Hepatocyte (in vitro differentiated cells): Measurements from ENCODE around the gene TRAPPC12. TPM values are rescaled to one million over a fixed set of nuclear protein-coding genes. Genes with fewer than 3 reads are reported as not detected.

Experiments used
- DNase-seq: peaks from one replicate; pipeline ENCODE4 v3.0.0-alpha.2; 2016; ENCODE audit warnings: low spot score
- H2AFZ ChIP-seq: fragments of 200-600 bp; sonication (generic); 2 replicates; pipeline ENCODE4 v1.6.0; 2016; ENCODE audit warnings: antibody characterized with exemption, mild to moderate bottlenecking
- H3K27ac ChIP-seq: fragments of 200-600 bp; sonication (generic); 2 replicates; pipeline ENCODE4 v1.5.1; 2016; ENCODE audit warnings: mild to moderate bottlenecking
- H3K27me3 ChIP-seq: fragments of 200-600 bp; sonication (generic); 2 replicates; pipeline ENCODE4 v1.6.1; 2016
- H3K36me3 ChIP-seq: fragments of 200-600 bp; sonication (generic); replicated peaks from 2 replicates; pipeline ENCODE4 v1.5.1; 2016; ENCODE audit warnings: low read depth; ENCODE audit not compliant: insufficient read depth
- H3K4me1 ChIP-seq: fragments of 200-600 bp; sonication (generic); 2 replicates; pipeline ENCODE4 v1.5.1; 2016; ENCODE audit warnings: mild to moderate bottlenecking, moderate library complexity; ENCODE audit not compliant: insufficient read depth
- H3K4me2 ChIP-seq: fragments of 200-600 bp; sonication (generic); 2 replicates; pipeline ENCODE4 v1.6.0; 2016
- H3K4me3 ChIP-seq: fragments of 200-600 bp; sonication (generic); 2 replicates; pipeline ENCODE4 v1.5.1; 2016; ENCODE audit warnings: mild to moderate bottlenecking
- H3K79me2 ChIP-seq: fragments of 200-600 bp; sonication (generic); 2 replicates; pipeline ENCODE4 v1.6.0; 2017; ENCODE audit warnings: mild to moderate bottlenecking
- H3K9me2 ChIP-seq: fragments of 200-600 bp; sonication (generic); replicated peaks from 2 replicates; pipeline ENCODE4 v1.6.0; 2017; ENCODE audit warnings: mild to moderate bottlenecking; ENCODE audit not compliant: insufficient read depth
- H3K9me3 ChIP-seq: fragments of 200-600 bp; sonication (generic); 2 replicates; pipeline ENCODE4 v1.5.1; 2016; ENCODE audit warnings: low read depth, mild to moderate bottlenecking
- H4K20me1 ChIP-seq: fragments of 200-600 bp; sonication (generic); 2 replicates; pipeline ENCODE4 v1.6.0; 2016; ENCODE audit warnings: mild to moderate bottlenecking; ENCODE audit not compliant: insufficient read depth, poor library complexity, severe bottlenecking
- EZH2 ChIP-seq: fragments of 200-600 bp; sonication (generic); IDR thresholded peaks from 2 replicates; pipeline ENCODE4 v1.6.1; 2016; ENCODE audit warnings: antibody characterized with exemption, mild to moderate bottlenecking, borderline replicate concordance
- EZH2phosphoT487 ChIP-seq: fragments of 200-600 bp; sonication (generic); IDR thresholded peaks from one replicate; pipeline ENCODE4 v1.6.1; 2018; ENCODE audit warnings: antibody characterized with exemption, mild to moderate bottlenecking, low read depth, moderate library complexity; ENCODE audit not compliant: unreplicated experiment, severe bottlenecking
- WGBS: methylation state at CpG from one replicate; pipeline ENCODE4 v1.1.6; 2016; ENCODE audit warnings: low lambda C conversion rate; ENCODE audit errors: missing lambda C conversion rate; 5-methylcytosine and 5-hydroxymethylcytosine counted together
- polyA plus RNA-seq: library from polyadenylated mRNA; unstranded; fragments of >200 nt; fragmentation: Nextera tagmentation; extraction: Ambion mirVana; gene quantifications from 2 replicates; pipeline ENCODE4 v1.2.1, GENCODE V29; 2016
- total RNA-seq: library from RNA; depleted of rRNA; stranded (reverse); fragments of >200 nt; gene quantifications from 2 replicates; pipeline ENCODE4 v1.2.3, GENCODE V29; 2014
- TF ChIP-seq, protein P1 (sequence below): fragments of 200-600 bp; sonication (generic); IDR thresholded peaks from 2 replicates; pipeline ENCODE4 v1.5.1; 2016; ENCODE audit warnings: antibody characterized with exemption, mild to moderate bottlenecking; ENCODE audit not compliant: poor library complexity

Gene TRAPPC12
- total and polyA plus RNA-seq, 2 experiments from 2014 or later: 49.3 to 61.2 TPM

DNA sequence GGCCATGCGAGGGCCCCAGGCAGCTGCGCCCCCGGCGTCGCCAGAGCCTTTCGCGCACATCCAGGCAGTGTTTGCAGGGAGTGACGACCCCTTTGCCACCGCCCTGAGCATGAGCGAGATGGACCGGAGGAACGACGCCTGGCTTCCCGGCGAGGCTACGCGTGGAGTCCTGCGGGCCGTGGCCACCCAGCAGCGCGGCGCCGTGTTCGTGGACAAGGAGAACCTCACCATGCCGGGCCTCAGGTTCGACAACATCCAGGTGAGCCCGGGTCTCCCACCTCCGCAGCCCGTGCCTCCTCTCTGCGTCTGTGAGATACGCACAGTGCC, 8.9 kb downstream of the TRAPPC12 start:
- Histone ChIP-seq H3K79me2 (peaks cover 46% of the 10 kb centered on the region), H3K4me1 (no peaks in the 10 kb centered on the region)
- TF ChIP-seq EZH2phosphoT487 (no peak), EZH2 (no peak)
- TF ChIP-seq, protein P1, sequence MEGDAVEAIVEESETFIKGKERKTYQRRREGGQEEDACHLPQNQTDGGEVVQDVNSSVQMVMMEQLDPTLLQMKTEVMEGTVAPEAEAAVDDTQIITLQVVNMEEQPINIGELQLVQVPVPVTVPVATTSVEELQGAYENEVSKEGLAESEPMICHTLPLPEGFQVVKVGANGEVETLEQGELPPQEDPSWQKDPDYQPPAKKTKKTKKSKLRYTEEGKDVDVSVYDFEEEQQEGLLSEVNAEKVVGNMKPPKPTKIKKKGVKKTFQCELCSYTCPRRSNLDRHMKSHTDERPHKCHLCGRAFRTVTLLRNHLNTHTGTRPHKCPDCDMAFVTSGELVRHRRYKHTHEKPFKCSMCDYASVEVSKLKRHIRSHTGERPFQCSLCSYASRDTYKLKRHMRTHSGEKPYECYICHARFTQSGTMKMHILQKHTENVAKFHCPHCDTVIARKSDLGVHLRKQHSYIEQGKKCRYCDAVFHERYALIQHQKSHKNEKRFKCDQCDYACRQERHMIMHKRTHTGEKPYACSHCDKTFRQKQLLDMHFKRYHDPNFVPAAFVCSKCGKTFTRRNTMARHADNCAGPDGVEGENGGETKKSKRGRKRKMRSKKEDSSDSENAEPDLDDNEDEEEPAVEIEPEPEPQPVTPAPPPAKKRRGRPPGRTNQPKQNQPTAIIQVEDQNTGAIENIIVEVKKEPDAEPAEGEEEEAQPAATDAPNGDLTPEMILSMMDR: no peak

DNA sequence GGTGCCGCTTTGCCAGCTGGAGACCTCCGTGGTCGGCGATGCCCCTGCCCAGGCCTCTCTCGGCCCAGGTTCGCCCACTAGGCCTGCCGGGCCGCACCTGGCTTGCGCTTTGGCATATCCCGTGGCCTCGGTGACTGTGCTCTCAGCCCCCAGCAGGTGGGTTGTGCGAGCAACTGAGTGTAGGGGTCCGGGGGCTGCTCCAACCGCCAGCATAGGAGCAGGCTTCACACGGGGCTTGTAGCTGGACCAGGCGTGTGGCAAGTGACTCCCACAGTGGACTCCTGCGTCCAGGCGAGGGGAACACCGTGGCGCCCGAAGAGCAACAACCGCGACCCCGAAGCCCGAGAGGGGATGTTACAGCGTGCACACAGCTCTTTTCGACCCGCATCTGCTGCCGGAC, 9.7 kb downstream of the TRAPPC12 start:
- no peaks in the 10 kb centered on the region for H3K27me3 ChIP-seq
- H3K36me3 ChIP-seq: peaks cover 4% of the 10 kb centered on the region
- 98% methylated on average over 26 of the region's 29 CpGs for WGBS
- H3K9me2 ChIP-seq: no peaks in the 10 kb centered on the region
- H3K4me3 ChIP-seq: no peak overlapping the region
- DNase-seq: no peak
- H4K20me1 ChIP-seq: no peaks in the 10 kb centered on the region
- H3K27ac ChIP-seq: no peak overlapping the region
- H3K79me2 ChIP-seq: peaks cover 40% of the 10 kb centered on the region
- H3K4me1 ChIP-seq: no peaks in the 10 kb centered on the region
- H2AFZ ChIP-seq: no peak overlapping the region
- H3K4me2 ChIP-seq: no peak overlapping the region
- no peak for TF ChIP-seq EZH2
- TF ChIP-seq, protein P1: no peak
- no peak for TF ChIP-seq EZH2phosphoT487
- H3K9me3 ChIP-seq: no peaks in the 10 kb centered on the region

More for the DNA sequence above, 8.9 kb downstream of the TRAPPC12 start:
- Histone ChIP-seq H3K4me2 (no peak overlapping the region), H3K27ac (no peak overlapping the region), H3K27me3 (no peaks in the 10 kb centered on the region), H3K4me3 (no peak overlapping the region), H3K36me3 (peaks cover 4% of the 10 kb centered on the region), H2AFZ (no peak overlapping the region), H3K9me3 (no peaks in the 10 kb centered on the region), H4K20me1 (no peaks in the 10 kb centered on the region), H3K9me2 (no peaks in the 10 kb centered on the region)
- no peak for DNase-seq
- WGBS: 99% methylated on average over 23 of the region's 31 CpGs

DNA sequence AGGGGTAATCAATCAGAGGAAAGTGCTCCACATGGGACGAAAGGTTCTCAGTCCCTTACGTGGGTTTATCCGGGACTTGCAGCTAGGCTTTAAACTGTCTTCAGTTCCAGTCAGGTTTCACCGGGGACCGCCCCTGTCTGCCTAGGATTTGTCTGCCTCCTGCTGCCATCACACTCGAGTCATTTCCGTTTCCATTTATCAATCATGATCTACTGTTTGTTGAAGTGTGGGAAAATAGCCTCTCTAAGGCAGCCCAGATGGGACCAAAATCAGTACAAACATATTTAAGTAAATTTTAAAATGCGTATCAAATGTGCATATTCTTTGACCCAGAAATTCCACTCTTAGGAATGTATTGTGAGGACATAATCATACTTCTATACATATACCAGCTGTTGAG, 10.5 kb downstream of the TRAPPC12 start:
- H3K4me3 ChIP-seq: no peak overlapping the region
- peaks cover 31% of the 10 kb centered on the region for H3K79me2 ChIP-seq
- no peaks in the 10 kb centered on the region for H3K9me2 ChIP-seq
- no peak overlapping the region for H3K27ac ChIP-seq
- no peaks in the 10 kb centered on the region for H3K4me1 ChIP-seq
- H4K20me1 ChIP-seq: no peaks in the 10 kb centered on the region
- peaks cover 4% of the 10 kb centered on the region for H3K36me3 ChIP-seq
- H3K27me3 ChIP-seq: no peaks in the 10 kb centered on the region
- no peak overlapping the region for H3K4me2 ChIP-seq
- WGBS: 97% methylated on average over 8 of the region's 8 CpGs
- DNase-seq: no peak
- no peak overlapping the region for H2AFZ ChIP-seq
- no peaks in the 10 kb centered on the region for H3K9me3 ChIP-seq
- TF ChIP-seq, protein P1: no peak

DNA sequence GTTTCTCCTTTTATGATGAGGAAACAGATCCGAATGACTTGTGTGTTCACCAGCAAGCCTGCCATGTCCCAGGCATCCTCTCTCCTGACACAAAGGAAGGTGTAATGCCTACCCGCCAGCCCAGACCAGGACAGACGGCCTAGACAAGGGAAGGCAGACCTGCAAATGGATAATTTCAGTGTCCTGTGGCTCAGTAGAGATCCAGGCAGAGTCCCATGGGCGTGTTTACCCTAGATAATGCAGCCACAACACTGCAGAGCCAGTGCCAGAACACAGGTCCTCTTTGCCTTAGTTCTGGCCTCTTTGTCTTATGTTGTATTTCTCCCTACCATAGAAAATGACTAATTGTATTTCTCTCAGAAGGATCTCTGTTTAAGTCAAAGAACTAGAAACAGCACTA, 12.7 kb downstream of the TRAPPC12 start:
- Histone ChIP-seq H3K4me2 (no peak overlapping the region), H3K4me3 (no peak overlapping the region), H3K9me3 (peaks cover 14% of the 10 kb centered on the region), H4K20me1 (no peaks in the 10 kb centered on the region), H2AFZ (no peak overlapping the region), H3K79me2 (peaks cover 29% of the 10 kb centered on the region), H3K4me1 (no peaks in the 10 kb centered on the region), H3K27ac (no peak overlapping the region), H3K9me2 (no peaks in the 10 kb centered on the region), H3K27me3 (no peaks in the 10 kb centered on the region), H3K36me3 (peaks cover 5% of the 10 kb centered on the region)
- no peak for DNase-seq
- TF ChIP-seq, protein P1: no peak
- no peak for TF ChIP-seq EZH2phosphoT487
- WGBS: 95% methylated on average over 4 of the region's 4 CpGs
